Caco-2 (cell line): ENCODE measurements around the gene RFLNA. TPM values are rescaled to one million over a fixed set of nuclear protein-coding genes. Genes with fewer than 3 reads are reported as not detected.

Experiments used
- BruUV-seq: library from RNA; stranded (reverse); fragments of 400-500 nt; replicated peaks from 2 replicates; lab custom pipeline; 2021; lab: Mats Ljungman, UMichigan
- CTCF ChIA-PET: fragments of 300-600 bp; sonication (Branson Sonifier 250); formaldehyde crosslinking; loops from one replicate; lab custom pipeline; 2022; ENCODE audit warnings: antibody characterized with exemption; lab: Charles Lee
- POLR2A ChIA-PET: fragments of 300-600 bp; sonication (Branson Sonifier 250); formaldehyde crosslinking; loops from one replicate; lab custom pipeline; 2022; ENCODE audit warnings: antibody characterized with exemption; lab: Charles Lee
- DNase-seq, 2 experiments: peaks; one replicate each; pipeline versions ENCODE4 v3.0.0 to v3.0.0-alpha.2; 2020 to 2022
- H3K27me3 ChIP-seq: replicated peaks from 2 replicates; pipeline ENCODE4 v1.6.0; 2011; ENCODE audit warnings: low read length; ENCODE audit not compliant: control insufficient read depth, insufficient read depth
- H3K36me3 ChIP-seq: 2 replicates; pipeline ENCODE4 v1.5.1; 2011; ENCODE audit warnings: low read length; ENCODE audit not compliant: control insufficient read depth, insufficient read depth
- H3K4me1 ChIP-seq: fragments of 250-450 bp; sonication (Bioruptor Pico); 2 replicates; pipeline ENCODE4 v1.5.1; 2020; ENCODE audit warnings: mild to moderate bottlenecking
- H3K4me3 ChIP-seq: 2 replicates; pipeline ENCODE4 v1.5.1; 2011; ENCODE audit warnings: low read depth, mild to moderate bottlenecking, control low read depth, low read length
- H3K9me3 ChIP-seq: fragments of 250-450 bp; sonication (Bioruptor Pico); 2 replicates; pipeline ENCODE4 v1.5.1; 2020; ENCODE audit warnings: mild to moderate bottlenecking, moderate library complexity
- H3K27ac Mint-ChIP-seq: one replicate; pipeline ENCODE4 v1.8.0; 2022; ENCODE audit warnings: mixed read lengths; ENCODE audit not compliant: unreplicated experiment
- H3K27me3 Mint-ChIP-seq: one replicate; pipeline ENCODE4 v1.8.0; 2022; ENCODE audit warnings: mixed read lengths; ENCODE audit not compliant: insufficient read depth, unreplicated experiment
- H3K36me3 Mint-ChIP-seq: one replicate; pipeline ENCODE4 v1.8.0; 2022; ENCODE audit warnings: mild to moderate bottlenecking, mixed read lengths; ENCODE audit not compliant: insufficient read depth, unreplicated experiment
- H3K4me1 Mint-ChIP-seq: one replicate; pipeline ENCODE4 v1.8.0; 2022; ENCODE audit warnings: low read depth, mixed read lengths; ENCODE audit not compliant: unreplicated experiment
- H3K4me3 Mint-ChIP-seq: one replicate; pipeline ENCODE4 v1.8.0; 2022; ENCODE audit warnings: mild to moderate bottlenecking, moderate library complexity, mixed read lengths; ENCODE audit not compliant: unreplicated experiment
- H3K9me3 Mint-ChIP-seq: one replicate; pipeline ENCODE4 v1.8.0; 2022; ENCODE audit warnings: mixed read lengths; ENCODE audit not compliant: unreplicated experiment
- intact Hi-C: fragments of 100-400 bp; cut with micrococcal nuclease; formaldehyde crosslinking; loops from one replicate; pipeline ENCODE4 v1.10.0; 2022; ENCODE audit not compliant: unreplicated experiment
- total RNA-seq: library from RNA; stranded (reverse); gene quantifications from 2 replicates; pipeline ENCODE4 v1.2.3, GENCODE V29; 2022
- TF ChIP-seq, protein P1 (sequence below), 2 experiments: fragments of 200-600 bp in 1 of 2; IDR thresholded peaks; 1 replicate in 1 of 2; 2 replicates in 1 of 2; pipeline versions ENCODE4 v1.5.1 to v1.8.0; 2011 to 2022; ENCODE audit warnings: antibody characterized with exemption in 1 of 2, control low read depth in 1 of 2, inconsistent platforms in 1 of 2, low read depth in 1 of 2, low read length in 1 of 2, mild to moderate bottlenecking in 1 of 2, moderate library complexity in 1 of 2; ENCODE audit not compliant: insufficient read depth in 1 of 2, severe bottlenecking in 1 of 2, unreplicated experiment in 1 of 2

RFLNA gene
- total RNA-seq, 1 experiment from 2014 or later, result 15.4 TPM

DNA sequence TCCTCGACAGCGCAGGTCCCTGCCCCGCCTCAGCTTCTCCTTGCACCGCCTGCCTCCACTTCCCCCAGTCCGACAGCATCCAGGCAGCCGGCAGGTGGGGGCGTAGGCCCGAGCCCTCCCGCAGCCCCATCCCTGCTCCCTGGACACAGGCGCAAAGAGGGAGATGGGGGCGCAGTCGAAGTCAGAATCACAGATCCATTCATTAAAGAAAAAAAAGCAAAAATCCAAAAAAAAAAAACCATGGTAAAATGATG lies 41.2 kb downstream of the RFLNA start:
- POLR2A ChIA-PET, result no interaction called here

DNA sequence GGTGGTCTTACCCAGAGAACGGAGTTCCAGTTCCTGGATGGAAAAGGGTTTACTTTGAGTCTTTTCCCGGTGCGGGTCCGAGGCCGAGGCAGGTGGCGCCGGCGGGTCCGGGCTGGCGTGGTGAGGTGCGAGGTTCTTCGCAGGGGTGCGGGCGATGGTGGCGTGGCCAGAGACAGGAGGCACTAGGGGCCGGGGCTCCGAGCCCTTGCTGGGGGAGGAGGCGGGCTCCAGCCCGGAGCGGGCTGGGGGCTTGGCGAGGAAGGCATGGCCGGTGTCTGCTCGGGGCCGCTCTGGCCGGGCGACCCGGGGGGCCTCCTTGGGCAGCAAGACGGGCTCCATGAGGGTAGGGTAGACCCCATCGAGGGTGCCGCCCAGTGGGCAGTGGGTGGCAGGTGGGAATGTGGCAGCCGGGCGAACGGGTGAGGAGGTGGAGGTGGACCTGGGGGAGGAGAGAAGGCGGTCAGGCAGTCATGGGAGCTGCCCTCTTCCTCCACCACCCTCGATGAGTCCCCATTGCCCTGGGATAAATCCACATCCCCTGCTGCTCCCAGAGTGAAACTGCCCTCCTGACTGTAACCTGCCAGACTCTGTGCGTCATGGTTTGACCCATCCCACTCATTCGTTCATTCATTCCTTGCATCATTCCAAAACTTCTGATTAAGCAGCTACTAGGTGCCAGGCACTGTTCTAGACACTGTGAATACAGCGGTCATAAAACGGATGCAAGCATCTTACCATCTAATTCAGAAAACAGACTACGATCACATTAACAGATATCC lies 42.0 kb downstream of the RFLNA start:
- peaks cover 6% of the 10 kb centered on the region for H3K36me3 ChIP-seq
- Mint-ChIP-seq H3K9me3 (no peaks in the 10 kb centered on the region), H3K36me3 (peaks cover 87% of the 10 kb centered on the region), H3K4me3 (no peak overlapping the region), H3K4me1 (no peaks in the 10 kb centered on the region), H3K27me3 (no peaks in the 10 kb centered on the region), H3K27ac (no peak overlapping the region)
- CTCF ChIA-PET, result no interaction called here
- H3K4me1 ChIP-seq, result no peaks in the 10 kb centered on the region
- H3K4me3 ChIP-seq, result no peak overlapping the region
- TF ChIP-seq, protein P1, sequence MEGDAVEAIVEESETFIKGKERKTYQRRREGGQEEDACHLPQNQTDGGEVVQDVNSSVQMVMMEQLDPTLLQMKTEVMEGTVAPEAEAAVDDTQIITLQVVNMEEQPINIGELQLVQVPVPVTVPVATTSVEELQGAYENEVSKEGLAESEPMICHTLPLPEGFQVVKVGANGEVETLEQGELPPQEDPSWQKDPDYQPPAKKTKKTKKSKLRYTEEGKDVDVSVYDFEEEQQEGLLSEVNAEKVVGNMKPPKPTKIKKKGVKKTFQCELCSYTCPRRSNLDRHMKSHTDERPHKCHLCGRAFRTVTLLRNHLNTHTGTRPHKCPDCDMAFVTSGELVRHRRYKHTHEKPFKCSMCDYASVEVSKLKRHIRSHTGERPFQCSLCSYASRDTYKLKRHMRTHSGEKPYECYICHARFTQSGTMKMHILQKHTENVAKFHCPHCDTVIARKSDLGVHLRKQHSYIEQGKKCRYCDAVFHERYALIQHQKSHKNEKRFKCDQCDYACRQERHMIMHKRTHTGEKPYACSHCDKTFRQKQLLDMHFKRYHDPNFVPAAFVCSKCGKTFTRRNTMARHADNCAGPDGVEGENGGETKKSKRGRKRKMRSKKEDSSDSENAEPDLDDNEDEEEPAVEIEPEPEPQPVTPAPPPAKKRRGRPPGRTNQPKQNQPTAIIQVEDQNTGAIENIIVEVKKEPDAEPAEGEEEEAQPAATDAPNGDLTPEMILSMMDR (IDR thresholded peaks at IDR 0.05; ENCODE audit: insufficient read depth in 1 of 2, low read depth in 1 of 2, low read length in 1 of 2, severe bottlenecking in 1 of 2, unreplicated experiment in 1 of 2), result no peak
- BruUV-seq, result no TSS peak
- no peaks in the 10 kb centered on the region for H3K27me3 ChIP-seq
- no peaks in the 10 kb centered on the region for H3K9me3 ChIP-seq
- POLR2A ChIA-PET, result no interaction called here
- DNase-seq, result no peak
- intact Hi-C loops, result no loop called here

More for the DNA sequence above, 41.2 kb downstream of the RFLNA start:
- Mint-ChIP-seq H3K27me3 (no peaks in the 10 kb centered on the region), H3K9me3 (no peaks in the 10 kb centered on the region), H3K27ac (no peak overlapping the region), H3K4me1 (no peaks in the 10 kb centered on the region), H3K4me3 (no peak overlapping the region), H3K36me3 (peaks cover 82% of the 10 kb centered on the region)
- TF ChIP-seq, protein P1 (IDR thresholded peaks at IDR 0.05; ENCODE audit: insufficient read depth in 1 of 2, low read depth in 1 of 2, low read length in 1 of 2, severe bottlenecking in 1 of 2, unreplicated experiment in 1 of 2), result no peak
- DNase-seq, result no peak
- Histone ChIP-seq H3K36me3 (peaks cover 6% of the 10 kb centered on the region), H3K9me3 (no peaks in the 10 kb centered on the region), H3K4me3 (no peak overlapping the region), H3K27me3 (no peaks in the 10 kb centered on the region), H3K4me1 (no peaks in the 10 kb centered on the region)
- intact Hi-C loops, result no loop called here
- BruUV-seq, result no TSS peak
- CTCF ChIA-PET, result no interaction called here

DNA sequence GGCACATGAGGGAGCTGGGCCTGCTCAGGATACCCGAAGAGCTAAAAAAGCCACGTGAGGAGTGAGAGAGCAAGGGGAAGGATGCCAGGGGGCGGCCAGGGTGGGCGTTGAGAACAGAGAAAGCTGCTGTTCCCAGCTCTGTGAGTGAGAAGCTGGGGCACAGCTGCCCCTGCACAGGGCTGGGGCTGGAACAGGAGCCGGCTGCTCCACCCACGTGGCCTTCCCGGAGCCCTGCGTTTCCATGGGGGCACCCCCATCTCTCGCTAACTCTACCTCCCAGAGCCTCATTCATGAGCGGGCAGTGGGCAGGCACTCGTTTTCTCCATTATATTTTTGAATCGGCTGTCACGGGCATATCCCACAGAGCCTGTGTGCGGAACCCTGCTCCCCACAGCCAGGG lies 42.7 kb downstream of the RFLNA start:
- Mint-ChIP-seq H3K36me3 (peaks cover 87% of the 10 kb centered on the region), H3K27me3 (no peaks in the 10 kb centered on the region), H3K4me3 (no peak overlapping the region), H3K27ac (no peak overlapping the region), H3K9me3 (no peaks in the 10 kb centered on the region), H3K4me1 (no peaks in the 10 kb centered on the region)
- Histone ChIP-seq H3K36me3 (peaks cover 6% of the 10 kb centered on the region), H3K27me3 (no peaks in the 10 kb centered on the region), H3K4me1 (no peaks in the 10 kb centered on the region), H3K4me3 (no peak overlapping the region), H3K9me3 (no peaks in the 10 kb centered on the region)
- intact Hi-C loops, result no loop called here
- no TSS peak for BruUV-seq
- POLR2A ChIA-PET, result no interaction called here
- DNase-seq, result no peak
- TF ChIP-seq, protein P1 (IDR thresholded peaks at IDR 0.05; ENCODE audit: insufficient read depth in 1 of 2, low read depth in 1 of 2, low read length in 1 of 2, severe bottlenecking in 1 of 2, unreplicated experiment in 1 of 2), result no peak
- CTCF ChIA-PET, result no interaction called here
